GM21737 (cell line): ENCODE results near the gene NOP56.

Source experiments
- ATAC-seq: cut with Tn5 transposase; IDR thresholded peaks from one replicate; pipeline ENCODE4 v1.9.1; 2021; ENCODE audit warnings: mild to moderate bottlenecking, moderate library complexity; ENCODE audit not compliant: unreplicated experiment

Gene NOP56

GRCh38 chr20:2700913-2701620, 48.6 kb downstream of the NOP56 start:
- no peak for ATAC-seq

GRCh38 chr20:2701671-2702081, 49.2 kb downstream of the NOP56 start:
- ATAC-seq: no peak

- no peak for ATAC-seq
Measured at GRCh38 chr20:2703716-2704475, 51.5 kb downstream of the NOP56 start.

DNA sequence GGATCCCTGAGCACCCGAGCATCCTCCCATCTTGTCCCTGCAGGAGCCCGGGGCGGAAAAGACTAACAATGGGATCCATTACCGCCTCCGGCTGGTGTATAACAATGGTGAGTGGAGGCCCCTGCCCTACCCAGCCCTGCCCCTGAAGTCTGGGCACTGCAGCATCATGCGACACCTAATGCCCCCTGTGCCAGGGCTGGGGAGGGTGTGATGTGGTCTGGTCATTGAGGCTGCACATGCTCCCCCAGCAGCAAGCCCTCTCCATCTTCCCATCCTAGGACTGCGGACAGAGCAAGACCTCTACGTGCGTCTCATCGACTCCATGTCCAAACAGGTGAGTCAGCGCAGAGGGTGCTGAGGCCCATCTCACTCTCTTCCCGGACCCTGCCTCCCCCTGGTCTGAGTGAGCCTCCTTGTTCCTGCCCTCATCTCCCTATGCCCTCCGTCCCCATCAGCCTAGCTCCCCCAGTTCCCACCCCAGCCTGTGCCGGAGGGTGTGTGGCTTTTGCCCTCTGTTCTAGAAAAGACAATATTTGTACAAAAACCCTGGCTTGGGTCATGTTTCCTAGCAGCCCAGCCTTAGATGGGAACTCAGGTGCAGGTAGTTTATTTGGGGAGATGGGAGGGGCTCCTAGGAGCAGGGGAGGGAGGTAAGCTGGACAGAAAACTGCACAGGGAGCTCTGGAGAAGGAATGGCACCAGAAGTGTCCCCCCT, 53.7 kb downstream of the NOP56 start:
- ATAC-seq: no peak

DNA sequence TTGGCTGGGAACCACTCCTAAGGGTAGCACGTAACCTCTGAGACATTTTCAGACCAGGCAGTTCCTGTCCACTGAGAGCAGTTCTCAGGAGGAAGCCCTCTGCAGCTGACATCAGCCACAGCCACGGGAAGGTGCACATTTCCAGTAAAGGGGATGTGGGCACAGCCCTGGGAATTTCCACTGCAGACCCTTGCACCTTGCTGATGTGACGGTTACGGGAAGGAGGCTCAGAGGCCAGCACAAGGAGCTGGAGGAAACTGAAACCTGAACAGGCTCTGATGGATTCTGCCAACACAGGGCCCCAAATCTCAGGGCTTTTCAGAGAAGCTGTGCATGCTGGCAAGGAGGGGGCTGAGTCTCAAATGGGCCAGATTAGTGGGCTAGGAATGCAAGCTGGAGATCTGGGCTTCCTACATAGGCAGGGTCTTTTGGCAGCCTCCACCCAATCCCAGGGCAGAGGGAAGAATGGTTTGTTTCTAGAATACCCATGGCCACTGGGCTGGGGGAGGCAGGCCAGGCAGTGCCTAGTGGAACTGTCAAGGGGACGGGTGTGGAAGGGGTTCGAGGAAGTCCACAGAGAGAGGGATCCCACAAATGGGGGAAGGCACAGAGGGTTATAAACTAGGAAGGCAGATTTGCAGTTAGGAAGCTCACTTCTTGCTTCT, 54.4 kb downstream of the NOP56 start:
- ATAC-seq: no peak

GRCh38 chr20:2707353-2708072, 55.1 kb downstream of the NOP56 start:
- no peak for ATAC-seq
